Esophagus squamous epithelium (tissue), 4 donors: ENCODE data around the gene SYNE3.

Experiments
- POLR2A ChIP-seq, 4 donors: fragments of 450-650 bp; IDR thresholded peaks; one replicate each; pipeline ENCODE4 v1.6.1; 2017; ENCODE audit warnings: antibody characterized with exemption in 4 of 4, mild to moderate bottlenecking in 4 of 4, moderate library complexity in 3 of 4
- TF ChIP-seq, protein P1 (sequence below), 6 experiments: fragments of 450-650 bp in 4 of 6; fragments of 200-600 bp in 2 of 6; sonication (generic) in 2 of 6; IDR thresholded peaks; one replicate each; pipeline ENCODE4 v1.5.1; 2016 to 2019; ENCODE audit warnings: antibody characterized with exemption in 6 of 6, mild to moderate bottlenecking in 4 of 6, moderate library complexity in 4 of 6

DNA sequence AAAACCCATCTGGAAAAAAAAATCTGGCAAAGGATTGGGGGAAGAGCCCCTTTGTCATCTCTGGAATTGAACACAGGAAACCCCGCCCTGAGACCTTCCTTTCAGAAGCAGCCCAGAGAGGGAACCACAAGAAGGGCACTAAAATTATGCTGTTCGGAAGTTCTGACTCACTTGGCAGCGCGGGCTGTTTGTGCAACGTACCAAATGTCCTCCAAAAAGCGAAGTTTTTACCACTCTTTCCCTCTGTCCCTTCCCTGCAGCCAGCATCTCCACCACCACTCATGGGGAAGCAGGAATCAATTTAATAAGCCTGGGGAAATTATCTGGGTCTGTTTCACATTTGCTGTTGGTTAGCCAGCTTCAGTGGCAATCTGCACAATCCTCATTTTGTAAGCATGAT, 3.2 kb upstream of the SYNE3 start:
- TF ChIP-seq, protein P1, sequence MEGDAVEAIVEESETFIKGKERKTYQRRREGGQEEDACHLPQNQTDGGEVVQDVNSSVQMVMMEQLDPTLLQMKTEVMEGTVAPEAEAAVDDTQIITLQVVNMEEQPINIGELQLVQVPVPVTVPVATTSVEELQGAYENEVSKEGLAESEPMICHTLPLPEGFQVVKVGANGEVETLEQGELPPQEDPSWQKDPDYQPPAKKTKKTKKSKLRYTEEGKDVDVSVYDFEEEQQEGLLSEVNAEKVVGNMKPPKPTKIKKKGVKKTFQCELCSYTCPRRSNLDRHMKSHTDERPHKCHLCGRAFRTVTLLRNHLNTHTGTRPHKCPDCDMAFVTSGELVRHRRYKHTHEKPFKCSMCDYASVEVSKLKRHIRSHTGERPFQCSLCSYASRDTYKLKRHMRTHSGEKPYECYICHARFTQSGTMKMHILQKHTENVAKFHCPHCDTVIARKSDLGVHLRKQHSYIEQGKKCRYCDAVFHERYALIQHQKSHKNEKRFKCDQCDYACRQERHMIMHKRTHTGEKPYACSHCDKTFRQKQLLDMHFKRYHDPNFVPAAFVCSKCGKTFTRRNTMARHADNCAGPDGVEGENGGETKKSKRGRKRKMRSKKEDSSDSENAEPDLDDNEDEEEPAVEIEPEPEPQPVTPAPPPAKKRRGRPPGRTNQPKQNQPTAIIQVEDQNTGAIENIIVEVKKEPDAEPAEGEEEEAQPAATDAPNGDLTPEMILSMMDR (IDR thresholded peaks at IDR 0.05), result no peak
- no peak for TF ChIP-seq POLR2A (IDR thresholded peaks at IDR 0.05)
